Heart left ventricle (tissue), 16 donors: ENCODE data around the gene SNTB2. TPM values are rescaled to one million over a fixed set of nuclear protein-coding genes. Genes with fewer than 3 reads are reported as not detected.

Experiments
- ATAC-seq, 4 donors: fragments of 200-7000 bp; cut with Tn5 transposase; one replicate each; pipeline ENCODE4 v1.9.1; 2020 to 2022; ENCODE audit warnings: moderate library complexity in 4 of 4, mild to moderate bottlenecking in 3 of 4, moderate number of reproducible peaks in 1 of 4
- DNase-seq, 5 donors: peaks; one replicate each; pipeline ENCODE4 v3.0.0-alpha.2; 2020
- H3K27ac ChIP-seq, 12 donors: fragments of 200-600 bp; sonication (generic) in 4 of 12; one replicate each; pipeline versions ENCODE4 v1.5.0 to v1.8.0; 2016 to 2022; ENCODE audit warnings: mild to moderate bottlenecking in 2 of 12
- H3K27me3 ChIP-seq, 9 donors: fragments of 200-600 bp; sonication (generic) in 2 of 9; one replicate each; pipeline versions ENCODE4 v1.5.1 to v1.8.0; 2016 to 2022; ENCODE audit warnings: mild to moderate bottlenecking in 3 of 9
- H3K36me3 ChIP-seq, 9 donors: fragments of 200-600 bp; sonication (generic) in 2 of 9; one replicate each; pipeline versions ENCODE4 v1.5.0 to v1.8.0; 2018 to 2022; ENCODE audit warnings: mild to moderate bottlenecking in 2 of 9
- H3K4me1 ChIP-seq, 12 donors: fragments of 200-600 bp; sonication (generic) in 4 of 12; one replicate each; pipeline versions ENCODE4 v1.5.0 to v1.8.0; 2016 to 2022; ENCODE audit warnings: mild to moderate bottlenecking in 3 of 12
- H3K4me3 ChIP-seq, 12 donors: fragments of 200-600 bp; sonication (generic) in 4 of 12; one replicate each; pipeline versions ENCODE4 v1.5.0 to v1.8.0; 2017 to 2022; ENCODE audit warnings: mild to moderate bottlenecking in 9 of 12, moderate library complexity in 4 of 12
- H3K9me3 ChIP-seq, 12 donors: fragments of 200-600 bp; sonication (generic) in 4 of 12; one replicate each; pipeline versions ENCODE4 v1.5.0 to v1.8.0; 2016 to 2022; ENCODE audit warnings: mild to moderate bottlenecking in 1 of 12
- CTCF ChIP-seq, 12 donors: fragments of 200-600 bp; sonication (generic) in 4 of 12; IDR thresholded peaks; one replicate each; pipeline versions ENCODE4 v1.5.0 to v1.8.0; 2018 to 2022; ENCODE audit warnings: antibody characterized with exemption in 12 of 12, mild to moderate bottlenecking in 5 of 12
- POLR2A ChIP-seq, 2 donors: fragments of 450-650 bp; IDR thresholded peaks; one replicate each; pipeline ENCODE4 v1.6.1; 2017; ENCODE audit warnings: antibody characterized with exemption in 2 of 2, mild to moderate bottlenecking in 2 of 2, moderate library complexity in 2 of 2
- WGBS, 4 donors: extraction: QIAGEN DNeasy Blood & Tissue Kit in 2 of 4; methylation state at CpG; one replicate each; pipeline versions ENCODE4 v1.1.5 to v1.1.7; 2013 to 2018; 5-methylcytosine and 5-hydroxymethylcytosine counted together
- intact Hi-C, 10 donors: fragments of 100-400 bp; cut with DNase I; formaldehyde crosslinking; loops; one replicate each; pipeline versions ENCODE4 v1.11.1 to v1.14.2; 2022
- polyA plus RNA-seq, 2 donors: library from polyadenylated mRNA; stranded (reverse); fragments of 200-250 nt; gene quantifications; one replicate each; pipeline ENCODE4 v1.2.3, GENCODE V29; 2013
- total RNA-seq, 9 donors: library from RNA; depleted of rRNA in 2 of 9; stranded (reverse); fragments of >200 nt in 2 of 9; fragmentation: NEBNext Ultra II Directional in 3 of 9; extraction: Animal tissue kit (Norgen Biotek cat#: 25700) in 3 of 9; gene quantifications; one replicate each; pipeline versions ENCODE4 v1.1.0 to v1.2.4, GENCODE V29; 2016 to 2023
- donor health status: ischemic (EF 13 %, LVEDD 7.1; RV severe dilation, severe dysfunction).
- donor health status: healthy with polysubstance abuse.
- donor health status: DM: no; HTN: yes; CAD: no.
- donor health status: DM: no; HTN: no; CAD: no.
- donor health status: ischemic (EF 25% LVEDD 6.9; RV normal size, moderate dysfunction).
- donor health status: ischemic (EF 25% LVEDD 5.7; RV mildly dilated, moderate dysfunction).
- donor health status: healthy.
- donor health status: DM: yes; HTN: yes; CAD: no.
- donor health status: ischemic (EF 35%, LVEDD 5.7; RV mildly dilated, moderate dysfunction).
- donor health status: nonischemic (EF 11% LVEDD 7.7; RV severe dilation, severe dysfunction).
- donor health status: DM: yes; HTN: yes; CAD: no.
- donor health status: PGD.
- donor health status: ischemic (EF 29% LVEDD 5.4; RV normal size, mild dysfunction).
- donor health status: nonischemic (EF 23%, LVEDD 6.1; RV moderate dilation, normal function).

The SNTB2 gene
- total and polyA plus RNA-seq, 11 donors = 2.2 to 28.5 (median 13.0) TPM

GRCh38 chr16:69233124-69233523 is 46.2 kb downstream of the SNTB2 start:
- ATAC-seq (no peak), DNase-seq (no peak)
- H3K27me3 ChIP-seq = no peaks in the 10 kb centered on the region
- H3K27ac ChIP-seq = no peak overlapping the region
- intact Hi-C loops = no loop called here
- no peak overlapping the region for H3K4me3 ChIP-seq
- H3K9me3 ChIP-seq = no peaks in the 10 kb centered on the region
- peaks cover 0 to 36% (median 8%) of the 10 kb centered on the region in 12 donors for H3K4me1 ChIP-seq
- no peak for TF ChIP-seq POLR2A (IDR thresholded peaks at IDR 0.05)
- TF ChIP-seq CTCF (IDR thresholded peaks at IDR 0.05) = no peak
- no peaks in the 10 kb centered on the region for H3K36me3 ChIP-seq

DNA sequence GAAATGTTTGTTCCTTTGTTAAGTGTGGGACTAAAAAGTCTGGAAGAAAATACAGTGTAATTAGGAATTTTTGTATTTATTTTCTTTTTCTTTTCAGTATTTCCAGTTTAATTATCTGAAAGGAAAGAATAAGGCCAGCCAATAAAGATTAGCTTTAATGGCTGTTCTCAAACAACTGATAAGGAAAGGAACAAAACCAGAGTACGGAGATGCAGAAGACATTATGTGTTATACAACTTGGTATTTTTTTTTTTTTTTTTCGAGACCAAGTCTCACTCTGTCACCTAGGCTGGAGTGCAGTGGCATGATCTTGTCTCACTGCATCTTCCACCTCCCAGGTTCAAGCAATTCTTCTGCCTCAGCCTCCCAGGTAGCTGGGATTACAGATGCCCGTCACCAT is 47.5 kb downstream of the SNTB2 start:
- no peaks in the 10 kb centered on the region for H3K9me3 ChIP-seq
- H3K4me1 ChIP-seq = peaks cover 0 to 47% (median 8%) of the 10 kb centered on the region in 12 donors
- H3K4me3 ChIP-seq = no peak overlapping the region
- no peak overlapping the region for H3K27ac ChIP-seq
- no peaks in the 10 kb centered on the region for H3K36me3 ChIP-seq
- intact Hi-C loops = no loop called here
- no peak for TF ChIP-seq CTCF (IDR thresholded peaks at IDR 0.05)
- TF ChIP-seq POLR2A (IDR thresholded peaks at IDR 0.05) = no peak
- no peaks in the 10 kb centered on the region for H3K27me3 ChIP-seq
- WGBS, 4 donors = 71 to 92% (median 87%) methylated on average over 3 of the region's 3 CpGs
- DNase-seq (no peak), ATAC-seq (no peak)

GRCh38 chr16:69236319-69236718 is 49.4 kb downstream of the SNTB2 start:
- Histone ChIP-seq H3K36me3 (no peaks in the 10 kb centered on the region), H3K27me3 (no peaks in the 10 kb centered on the region), H3K9me3 (no peaks in the 10 kb centered on the region), H3K27ac (no peak overlapping the region), H3K4me1 (peaks cover 0 to 47% (median 8%) of the 10 kb centered on the region in 12 donors), H3K4me3 (no peak overlapping the region)
- DNase-seq (no peak), ATAC-seq (no peak)
- intact Hi-C loops = no loop called here
- TF ChIP-seq POLR2A (IDR thresholded peaks at IDR 0.05) (no peak), CTCF (IDR thresholded peaks at IDR 0.05) (no peak)

GRCh38 chr16:69237296-69237695 is 50.3 kb downstream of the SNTB2 start:
- H3K4me3 ChIP-seq = no peak overlapping the region
- DNase-seq (no peak), ATAC-seq (no peak)
- H3K27me3 ChIP-seq = no peaks in the 10 kb centered on the region
- H3K9me3 ChIP-seq = no peaks in the 10 kb centered on the region
- H3K4me1 ChIP-seq = peaks cover 0 to 52% (median 8%) of the 10 kb centered on the region in 12 donors
- TF ChIP-seq CTCF (IDR thresholded peaks at IDR 0.05) (no peak), POLR2A (IDR thresholded peaks at IDR 0.05) (no peak)
- WGBS, 4 donors = 82 to 94% (median 89%) methylated on average over 3 of the region's 3 CpGs
- intact Hi-C loops = no loop called here
- H3K27ac ChIP-seq = no peak overlapping the region
- H3K36me3 ChIP-seq = no peaks in the 10 kb centered on the region
